NB4 (cell line): ENCODE measurements around the gene SPIRE2.
"Not testable (repeated sequence)": the region's sequence is repeated elsewhere in the genome, so short reads cannot be mapped to it uniquely, and the experiment has no call there.

Experiments
- DNase-seq: peaks from one replicate; pipeline ENCODE4 v3.0.0; 2010; ENCODE audit warnings: low read depth
- H3K4me3 ChIP-seq: one replicate; pipeline ENCODE4 v1.5.1; 2011; ENCODE audit warnings: mild to moderate bottlenecking, low read depth, low read length, moderate library complexity
- CTCF ChIP-seq: IDR thresholded peaks from one replicate; pipeline ENCODE4 v1.5.1; 2012; ENCODE audit warnings: low read depth, low read length
- MAX ChIP-seq: IDR thresholded peaks from 2 replicates; pipeline ENCODE4 v1.6.1; 2011; ENCODE audit warnings: low read depth, low read length
- MYC ChIP-seq: IDR thresholded peaks from 2 replicates; pipeline ENCODE4 v1.6.1; 2011; ENCODE audit warnings: low read depth, low read length
- POLR2A ChIP-seq: IDR thresholded peaks from 2 replicates; pipeline ENCODE4 v1.6.1; 2011; ENCODE audit warnings: mild to moderate bottlenecking; ENCODE audit not compliant: insufficient read length; ENCODE audit errors: extremely low read depth

The SPIRE2 gene

GRCh38 chr16:89805136-89805905 is 23.0 kb upstream of the SPIRE2 start:
- no peak overlapping the region for H3K4me3 ChIP-seq
- no peak for TF ChIP-seq POLR2A
- no peak for TF ChIP-seq CTCF
- TF ChIP-seq MYC, result no peak
- TF ChIP-seq MAX, result no peak
- no peak for DNase-seq

- DNase-seq, result peak; percentile 55
- H3K4me3 ChIP-seq, result not testable (repeated sequence)
Measured at GRCh38 chr16:89806589-89807193, 21.6 kb upstream of the SPIRE2 start.

GRCh38 chr16:89808475-89808874 is 19.8 kb upstream of the SPIRE2 start:
- TF ChIP-seq POLR2A (no peak), CTCF (no peak), MYC (no peak), MAX (no peak)
- H3K4me3 ChIP-seq, result no peak overlapping the region
- DNase-seq, result no peak

GRCh38 chr16:89811321-89811720 is 17.0 kb upstream of the SPIRE2 start:
- H3K4me3 ChIP-seq, result no peak overlapping the region
- no peak for DNase-seq
- no peak for TF ChIP-seq CTCF
- no peak for TF ChIP-seq POLR2A
- no peak for TF ChIP-seq MYC
- no peak for TF ChIP-seq MAX

GRCh38 chr16:89815639-89816348 is 12.5 kb upstream of the SPIRE2 start:
- peak overlapping the region; percentile 80 for H3K4me3 ChIP-seq
- peak; percentile 74 for DNase-seq
- TF ChIP-seq POLR2A (no peak), MAX (no peak), MYC (no peak), CTCF (no peak)

GRCh38 chr16:89818851-89819403 is 9.3 kb upstream of the SPIRE2 start:
- not testable (repeated sequence) for DNase-seq
- peak overlapping the region; percentile 68 for H3K4me3 ChIP-seq

GRCh38 chr16:89819448-89819847 is 8.8 kb upstream of the SPIRE2 start:
- H3K4me3 ChIP-seq, result peak overlapping the region; percentile 68
- not testable (repeated sequence) for DNase-seq
